Activated CD8-positive, alpha-beta T cell treated with anti-CD3 and anti-CD28 coated beads for 36 hours (primary cell): ENCODE results near the gene BAK1. TPM values are rescaled to one million over a fixed set of nuclear protein-coding genes. Genes with fewer than 3 reads are reported as not detected.

ENCODE experiments used
- ATAC-seq: fragments of 200-7000 bp; cut with Tn5 transposase; one replicate; pipeline ENCODE4 v1.10.0; 2021; ENCODE audit warnings: mild to moderate bottlenecking, moderate library complexity
- CTCF ChIA-PET: fragments of 350-600 bp; sonication (Branson Sonifier 250); formaldehyde crosslinking; loops from one replicate; lab custom pipeline; 2021; ENCODE audit warnings: antibody characterized with exemption; lab: Charles Lee
- POLR2A ChIA-PET: fragments of 350-600 bp; sonication (Branson Sonifier 250); formaldehyde crosslinking; loops from one replicate; lab custom pipeline; 2021; ENCODE audit warnings: antibody characterized with exemption; lab: Charles Lee
- DNase-seq: peaks from one replicate; pipeline ENCODE4 v3.0.0-alpha.2; 2020
- H3K27ac Mint-ChIP-seq: one replicate; pipeline ENCODE4 v1.8.0; 2021; ENCODE audit warnings: mild to moderate bottlenecking, mixed read lengths
- H3K27me3 Mint-ChIP-seq: one replicate; pipeline ENCODE4 v1.8.0; 2021; ENCODE audit warnings: mixed read lengths
- H3K36me3 Mint-ChIP-seq: one replicate; pipeline ENCODE4 v1.8.0; 2021; ENCODE audit warnings: low read depth, mixed read lengths
- H3K4me1 Mint-ChIP-seq: one replicate; pipeline ENCODE4 v1.8.0; 2021; ENCODE audit warnings: low read depth, mixed read lengths
- H3K4me3 Mint-ChIP-seq: one replicate; pipeline ENCODE4 v1.8.0; 2021; ENCODE audit warnings: mild to moderate bottlenecking, moderate library complexity, mixed read lengths
- H3K9me3 Mint-ChIP-seq: one replicate; pipeline ENCODE4 v1.8.0; 2021; ENCODE audit warnings: mixed read lengths
- CTCF ChIP-seq: fragments of 200-600 bp; IDR thresholded peaks from one replicate; pipeline ENCODE4 v1.8.0; 2022; ENCODE audit warnings: antibody characterized with exemption, mild to moderate bottlenecking
- intact Hi-C: fragments of 100-400 bp; cut with micrococcal nuclease; formaldehyde crosslinking; loops from one replicate; pipeline ENCODE4 v1.10.0; 2022
- total RNA-seq, 2 experiments: library from RNA; stranded (reverse); gene quantifications; one replicate each; pipeline ENCODE4 v1.2.3, GENCODE V29; 2021

The BAK1 gene
- total RNA-seq, 2 experiments from 2014 or later = 33.8 to 34.3 TPM

- ChIA-PET CTCF (no interaction called here), POLR2A (no interaction called here)
- Mint-ChIP-seq H3K4me3 (peak overlapping the region; percentile 79), H3K27me3 (no peaks in the 10 kb centered on the region), H3K9me3 (no peaks in the 10 kb centered on the region), H3K4me1 (peaks cover 56% of the 10 kb centered on the region), H3K27ac (peak overlapping the region; percentile 8), H3K36me3 (peaks cover 25% of the 10 kb centered on the region)
- DNase-seq = no peak
- ATAC-seq = no peak
- intact Hi-C loops = loop anchor here (5.0 kb wide), 1 partner anchor 42 kb away; the partner anchor contains the start of gene BAK1
- TF ChIP-seq CTCF = no peak
Observed at GRCh38 chr6:33623895-33624381, 43.9 kb upstream of the BAK1 start.

- peaks cover 25% of the 10 kb centered on the region for H3K36me3 Mint-ChIP-seq
- H3K4me3 Mint-ChIP-seq = peak overlapping the region; percentile 79
- ATAC-seq = no peak
- intact Hi-C loops = loop anchor here (5.0 kb wide), 1 partner anchor 40 kb away; the partner anchor contains the start of gene BAK1
- no peak for DNase-seq
- CTCF ChIA-PET = interaction anchor here (0.8 to 3.2 kb wide), 10 partner anchors 10 to 120 kb away, joined by 3 to 19 read pairs (median 4); partner anchors contain the start of genes BAK1 and UQCC2
- H3K27me3 Mint-ChIP-seq = no peaks in the 10 kb centered on the region
- peaks cover 49% of the 10 kb centered on the region for H3K4me1 Mint-ChIP-seq
- no peaks in the 10 kb centered on the region for H3K9me3 Mint-ChIP-seq
- H3K27ac Mint-ChIP-seq = peak overlapping the region; percentile 78
- POLR2A ChIA-PET = interaction anchor here (1.2 to 3.2 kb wide), 9 partner anchors 11 to 310 kb away, joined by 3 to 25 read pairs (median 8); partner anchors contain the start of genes BAK1 and UQCC2
- TF ChIP-seq CTCF = no peak
Observed at GRCh38 chr6:33622456-33623431, 42.7 kb upstream of the BAK1 start.

GRCh38 chr6:33621711-33622388 is 41.8 kb upstream of the BAK1 start:
- CTCF ChIA-PET = interaction anchor here (0.8 to 3.2 kb wide), 13 partner anchors 11 to 119 kb away, joined by 3 to 19 read pairs (median 4); partner anchors contain the start of genes BAK1 and UQCC2
- TF ChIP-seq CTCF = no peak
- no peaks in the 10 kb centered on the region for H3K27me3 Mint-ChIP-seq
- POLR2A ChIA-PET = interaction anchor here (0.9 to 3.2 kb wide), 16 partner anchors 8 to 309 kb away, joined by 3 to 25 read pairs (median 6); partner anchors contain the start of genes BAK1 and UQCC2
- DNase-seq = peak; percentile 55
- peak overlapping the region; percentile 79 for H3K4me3 Mint-ChIP-seq
- ATAC-seq = peak; percentile 29
- peak overlapping the region; percentile 78 for H3K27ac Mint-ChIP-seq
- peaks cover 48% of the 10 kb centered on the region for H3K4me1 Mint-ChIP-seq
- intact Hi-C loops = loop anchor here (5.0 kb wide), 1 partner anchor 40 kb away; the partner anchor contains the start of gene BAK1
- no peaks in the 10 kb centered on the region for H3K9me3 Mint-ChIP-seq
- peaks cover 22% of the 10 kb centered on the region for H3K36me3 Mint-ChIP-seq

GRCh38 chr6:33620856-33621710 is 41.0 kb upstream of the BAK1 start, which contains the start of gene ITPR3:
ITPR3 (plus strand) TSS chr6:33621322; CDS start chr6:33621603, 281 bp downstream.
- no peaks in the 10 kb centered on the region for H3K9me3 Mint-ChIP-seq
- peak within 1 kb of the TSS; percentile 88 for H3K27ac Mint-ChIP-seq
- TF ChIP-seq CTCF = no peak
- ATAC-seq (peak; percentile 86), DNase-seq (peak; percentile 80)
- ChIA-PET POLR2A (interaction anchor here (0.9 to 3.2 kb wide), 17 partner anchors 9 to 308 kb away, joined by 3 to 25 read pairs (median 6); partner anchors contain the start of genes BAK1 and UQCC2), CTCF (interaction anchor here (0.5 to 3.2 kb wide), 11 partner anchors 12 to 195 kb away, joined by 3 to 19 read pairs (median 4); partner anchors contain the start of gene UQCC2)
- H3K27me3 Mint-ChIP-seq = no peaks in the 10 kb centered on the region
- intact Hi-C loops = loop anchor here (5.0 kb wide), 1 partner anchor 39 kb away; the partner anchor contains the start of gene BAK1
- H3K4me1 Mint-ChIP-seq = peaks cover 49% of the 10 kb centered on the region
- peak within 1 kb of the TSS; percentile 88 for H3K4me3 Mint-ChIP-seq
- H3K36me3 Mint-ChIP-seq = peaks cover 22% of the 10 kb centered on the region
